Breast epithelium (tissue), 3 donors: ENCODE data around the gene MYO1F.

Source experiments
- POLR2A ChIP-seq: fragments of 450-650 bp; IDR thresholded peaks from one replicate; pipeline ENCODE4 v1.6.1; 2016; ENCODE audit warnings: antibody characterized with exemption, mild to moderate bottlenecking, moderate library complexity
- POLR2AphosphoS5 ChIP-seq, 3 donors: sonication (generic); formaldehyde crosslinking; IDR thresholded peaks; one replicate each; pipeline ENCODE4 v1.6.1; 2017; ENCODE audit warnings: antibody characterized with exemption in 3 of 3
- TF ChIP-seq, protein P1 (sequence below), 3 donors: fragments of 450-650 bp; IDR thresholded peaks; one replicate each; pipeline ENCODE4 v1.5.1; 2016 to 2017; ENCODE audit warnings: antibody characterized with exemption in 3 of 3, mild to moderate bottlenecking in 3 of 3, moderate library complexity in 3 of 3

DNA sequence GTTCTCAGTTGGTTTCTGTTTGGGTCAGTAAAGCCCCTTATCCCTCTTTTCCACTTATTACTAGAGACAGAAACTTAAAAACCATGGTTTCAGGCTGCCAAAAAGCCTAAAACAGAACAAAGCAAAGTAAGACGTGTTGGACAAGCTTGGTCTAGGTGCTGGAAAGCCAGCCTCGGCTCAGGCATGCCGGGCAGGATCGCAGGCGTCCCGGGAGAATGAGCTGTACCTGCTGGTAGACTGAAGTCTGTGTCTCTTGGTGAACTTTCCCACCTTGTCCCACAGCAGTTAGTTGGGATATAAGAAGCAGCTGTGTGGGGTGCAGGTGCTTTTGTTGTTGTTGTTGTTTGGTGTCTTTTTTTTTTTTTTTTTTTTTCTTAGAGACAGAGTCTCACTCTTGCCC is 95.6 kb downstream of the MYO1F start:
- TF ChIP-seq, protein P1, sequence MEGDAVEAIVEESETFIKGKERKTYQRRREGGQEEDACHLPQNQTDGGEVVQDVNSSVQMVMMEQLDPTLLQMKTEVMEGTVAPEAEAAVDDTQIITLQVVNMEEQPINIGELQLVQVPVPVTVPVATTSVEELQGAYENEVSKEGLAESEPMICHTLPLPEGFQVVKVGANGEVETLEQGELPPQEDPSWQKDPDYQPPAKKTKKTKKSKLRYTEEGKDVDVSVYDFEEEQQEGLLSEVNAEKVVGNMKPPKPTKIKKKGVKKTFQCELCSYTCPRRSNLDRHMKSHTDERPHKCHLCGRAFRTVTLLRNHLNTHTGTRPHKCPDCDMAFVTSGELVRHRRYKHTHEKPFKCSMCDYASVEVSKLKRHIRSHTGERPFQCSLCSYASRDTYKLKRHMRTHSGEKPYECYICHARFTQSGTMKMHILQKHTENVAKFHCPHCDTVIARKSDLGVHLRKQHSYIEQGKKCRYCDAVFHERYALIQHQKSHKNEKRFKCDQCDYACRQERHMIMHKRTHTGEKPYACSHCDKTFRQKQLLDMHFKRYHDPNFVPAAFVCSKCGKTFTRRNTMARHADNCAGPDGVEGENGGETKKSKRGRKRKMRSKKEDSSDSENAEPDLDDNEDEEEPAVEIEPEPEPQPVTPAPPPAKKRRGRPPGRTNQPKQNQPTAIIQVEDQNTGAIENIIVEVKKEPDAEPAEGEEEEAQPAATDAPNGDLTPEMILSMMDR (IDR thresholded peaks at IDR 0.05): no peak
- TF ChIP-seq POLR2AphosphoS5 (IDR thresholded peaks at IDR 0.05) (no peak), POLR2A (no peak)
